GM21381 (cell line): ENCODE results near the gene TCF7L1.

ENCODE experiments used
- ATAC-seq: cut with Tn5 transposase; IDR thresholded peaks from one replicate; pipeline ENCODE4 v1.9.1; 2021; ENCODE audit warnings: mild to moderate bottlenecking, moderate library complexity; ENCODE audit not compliant: unreplicated experiment

The TCF7L1 gene

DNA sequence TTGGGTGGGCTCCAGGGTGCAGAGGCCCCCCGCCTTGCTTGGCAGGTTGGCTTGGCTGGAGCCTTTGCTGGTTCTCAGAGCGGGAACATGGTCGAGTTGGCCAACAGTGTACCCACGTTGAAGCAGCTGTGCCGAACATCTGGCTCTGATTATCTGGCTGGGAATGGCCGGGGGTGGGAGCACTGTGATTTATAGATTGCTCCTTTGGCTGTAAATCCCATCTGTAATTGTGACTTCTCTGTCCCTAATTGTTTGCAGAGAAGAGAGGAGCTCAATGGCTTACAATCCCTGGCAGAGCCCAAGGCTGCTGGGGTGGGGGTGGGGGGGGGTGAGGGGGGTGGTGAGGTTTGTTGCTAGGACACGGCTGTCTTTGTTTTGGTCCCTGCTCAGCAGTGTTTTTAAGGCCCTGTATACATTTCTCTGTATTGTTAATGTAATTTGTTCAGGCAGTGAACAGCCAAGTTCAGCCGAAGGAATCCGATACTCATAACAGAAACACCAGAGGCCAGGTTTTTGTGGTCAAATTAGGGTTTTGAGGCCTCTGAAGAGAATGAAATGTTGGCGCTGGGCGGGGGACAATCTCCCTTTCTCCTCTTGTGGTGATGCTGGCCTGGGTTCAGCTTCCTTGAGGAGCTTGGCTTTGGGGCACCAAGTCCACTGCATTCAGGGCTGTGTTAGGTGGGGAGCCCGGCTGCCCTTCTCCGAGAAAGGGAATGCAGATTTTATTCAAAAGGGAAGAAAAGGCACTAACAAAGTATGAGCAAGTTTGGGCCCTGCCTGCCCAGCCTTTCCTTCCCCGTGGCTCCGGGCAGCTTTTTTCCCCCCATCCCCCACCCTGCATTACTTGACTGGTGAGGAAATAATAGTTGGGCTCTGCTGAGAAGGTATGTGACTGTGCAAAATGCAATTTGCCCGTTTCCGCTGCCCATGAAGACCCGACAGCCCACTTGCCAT, 82.5 kb downstream of the TCF7L1 start:
- ATAC-seq: no peak

DNA sequence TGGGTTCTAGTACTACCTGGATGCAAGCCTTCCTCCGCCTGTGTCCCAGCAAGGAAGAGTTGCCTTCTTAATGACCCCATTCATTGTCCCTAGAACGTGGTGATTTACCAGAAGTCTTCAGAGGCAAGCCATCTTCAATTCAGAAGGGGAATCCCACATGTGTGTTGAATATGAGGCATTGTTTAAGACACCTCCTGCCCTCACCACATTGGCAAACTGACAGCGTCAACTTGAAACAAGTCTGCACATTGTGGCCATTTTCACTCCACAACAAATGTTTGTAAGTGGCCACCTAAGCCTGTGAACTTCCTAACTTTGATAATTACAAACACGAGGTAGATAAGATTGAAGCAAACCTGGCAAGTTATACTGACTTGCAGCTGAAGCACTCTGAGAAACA, 83.7 kb downstream of the TCF7L1 start:
- no peak for ATAC-seq

DNA sequence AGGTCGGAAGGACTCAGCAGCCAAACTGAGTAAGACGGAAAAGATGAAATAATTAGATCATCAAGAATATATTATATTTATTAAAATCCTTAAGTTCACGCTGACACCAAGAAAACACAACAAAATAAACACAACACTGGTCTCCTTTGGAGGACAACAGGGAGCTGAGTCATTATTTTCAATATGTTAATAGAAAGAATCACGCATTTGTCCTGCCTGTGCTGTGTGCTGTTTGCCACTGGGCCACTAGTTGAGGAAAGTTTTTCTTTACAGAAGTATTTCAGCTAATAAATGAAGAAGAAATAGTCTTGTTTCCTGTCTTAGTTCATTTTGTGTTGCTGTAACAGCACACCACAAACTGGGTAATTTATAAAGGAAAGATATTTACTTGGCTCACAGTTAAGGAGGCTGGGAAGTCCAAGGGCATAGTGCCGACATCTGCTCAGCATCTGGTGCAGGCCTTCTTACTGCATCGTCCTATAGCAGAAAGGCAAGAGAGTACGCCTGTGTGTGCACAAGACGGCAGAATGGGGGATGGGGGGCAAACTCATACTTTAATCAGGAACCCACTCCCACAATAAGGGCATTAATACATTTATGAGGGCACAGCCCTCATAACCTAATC, 88.0 kb downstream of the TCF7L1 start:
- ATAC-seq: no peak

DNA sequence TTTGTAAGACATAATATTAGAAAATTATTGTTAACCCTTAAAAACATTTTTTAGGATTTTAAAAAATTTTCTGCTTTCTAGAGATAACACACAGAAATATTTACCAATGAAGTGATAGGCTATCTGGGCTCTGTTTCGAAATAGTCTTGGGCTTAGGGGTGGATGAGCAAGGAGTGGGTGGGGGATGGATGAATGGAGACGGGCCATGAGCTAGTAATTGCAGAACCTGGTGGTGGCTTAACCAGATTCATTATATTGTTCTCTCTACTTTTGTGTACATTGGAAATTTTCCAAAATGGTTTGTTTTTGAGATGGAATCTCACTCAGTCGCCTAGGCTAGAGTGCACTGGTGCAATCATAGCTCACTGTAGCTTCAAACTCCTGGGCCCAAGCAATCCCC, 89.6 kb downstream of the TCF7L1 start:
- no peak for ATAC-seq

DNA sequence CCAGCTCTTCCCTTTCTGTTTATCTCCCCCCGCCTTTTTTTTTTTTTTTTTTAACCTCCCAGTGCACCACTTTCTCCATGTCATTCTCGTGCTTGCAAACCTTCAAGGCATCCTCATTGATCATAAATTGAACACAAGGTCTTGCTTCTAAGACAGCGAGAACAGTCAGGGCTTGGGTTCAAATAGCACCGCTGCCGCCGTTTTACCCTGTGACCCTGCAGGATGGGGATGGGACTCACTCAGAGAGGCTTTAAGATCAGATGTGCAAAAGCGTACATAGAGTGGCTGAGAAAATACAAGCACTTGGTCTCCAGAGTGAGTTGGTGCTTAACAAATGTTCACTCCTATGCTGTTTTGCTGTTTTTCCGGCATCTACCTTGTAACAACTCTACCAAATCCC, 93.6 kb downstream of the TCF7L1 start:
- no peak for ATAC-seq

DNA sequence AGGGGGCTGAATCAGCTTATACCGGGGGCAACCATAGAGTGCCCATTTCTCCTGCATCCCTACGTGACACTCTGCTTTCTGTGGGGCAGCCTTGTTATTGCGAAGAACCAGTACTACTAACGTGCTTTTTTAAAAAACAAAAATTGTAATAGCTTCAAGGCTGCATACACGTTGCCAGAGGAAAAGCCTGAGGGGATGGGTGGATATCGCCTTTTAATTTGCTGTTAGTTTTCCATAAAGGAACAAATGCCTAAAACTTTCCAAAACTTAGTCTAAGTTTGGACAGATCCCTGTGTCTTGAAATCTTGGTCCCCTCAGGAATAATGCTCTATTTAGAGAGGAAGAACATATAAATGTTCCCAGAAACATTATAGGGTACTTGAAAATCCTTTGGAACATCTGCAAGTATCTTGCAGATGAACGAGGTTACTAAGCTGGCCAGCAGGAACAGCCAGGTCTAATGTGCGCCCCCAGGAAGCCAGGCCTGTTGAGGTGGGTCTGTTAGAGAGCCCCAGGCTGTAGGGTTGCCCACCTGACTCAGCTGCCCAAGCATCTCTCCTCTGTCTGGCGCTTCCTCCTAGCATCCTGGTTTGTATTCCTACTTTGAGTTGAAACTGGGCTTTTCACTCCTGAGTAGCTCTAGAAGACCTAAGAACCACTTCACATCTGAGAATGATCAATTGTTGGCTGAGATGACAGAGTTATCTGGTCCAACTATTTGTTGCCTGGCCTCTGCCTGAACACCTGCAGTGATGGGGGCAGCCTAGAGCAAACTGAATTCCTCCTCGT, 97.7 kb downstream of the TCF7L1 start:
- no peak for ATAC-seq

DNA sequence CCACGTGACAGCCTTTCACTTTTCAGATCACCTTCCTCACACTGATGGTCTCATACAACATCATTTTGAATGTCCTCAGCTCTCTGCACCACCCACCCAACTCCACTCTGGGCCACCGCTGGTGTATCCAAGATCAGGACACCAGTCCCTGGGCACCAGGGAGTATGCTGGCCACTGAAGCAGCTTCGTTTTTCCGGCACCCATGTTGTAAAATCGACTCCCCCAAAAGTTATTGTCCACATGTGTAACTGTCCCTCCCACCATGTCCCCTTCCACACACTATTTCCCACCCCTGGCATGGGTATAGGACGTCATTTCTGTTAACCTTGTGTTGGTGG, 98.2 kb downstream of the TCF7L1 start:
- ATAC-seq: no peak

DNA sequence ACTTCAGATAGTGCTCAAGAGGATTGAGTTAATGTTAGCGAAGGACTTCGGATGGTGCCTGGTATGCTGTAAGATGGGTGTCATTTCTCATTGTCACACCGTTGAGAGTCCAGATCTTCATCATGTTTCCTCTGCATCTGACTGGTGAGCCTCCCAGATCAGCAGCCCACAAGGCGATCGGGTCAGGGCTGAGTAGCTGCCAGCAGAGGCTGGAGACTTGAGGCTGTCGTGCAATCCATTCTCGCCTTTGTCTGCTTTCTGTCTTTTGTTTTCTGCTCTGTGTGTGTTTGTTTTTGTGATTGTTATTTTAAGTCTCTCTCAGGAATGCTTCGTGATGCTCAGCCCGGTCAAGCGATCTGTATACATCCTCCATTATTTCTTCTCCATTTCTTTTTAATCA, 98.8 kb downstream of the TCF7L1 start:
- no peak for ATAC-seq

DNA sequence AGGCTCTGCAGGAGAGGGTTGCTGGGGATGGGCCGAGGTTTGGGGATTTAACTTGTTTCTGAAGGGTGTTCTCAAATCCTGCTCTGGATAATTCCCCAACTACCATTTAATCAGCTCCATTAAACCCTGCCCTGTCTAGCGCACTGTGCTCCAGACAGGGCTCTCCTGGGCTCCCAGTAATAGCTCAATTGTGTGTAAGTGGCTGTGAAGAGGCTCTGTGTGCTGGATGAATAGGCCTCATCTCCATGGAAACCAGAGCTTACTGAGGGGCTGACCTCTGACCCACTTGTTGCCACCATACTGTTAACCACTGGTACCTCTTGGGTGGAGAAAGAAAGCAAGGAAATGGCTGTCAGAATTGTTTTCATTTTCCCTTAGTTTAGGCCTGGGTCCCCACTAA, 101.7 kb downstream of the TCF7L1 start:
- ATAC-seq: no peak

DNA sequence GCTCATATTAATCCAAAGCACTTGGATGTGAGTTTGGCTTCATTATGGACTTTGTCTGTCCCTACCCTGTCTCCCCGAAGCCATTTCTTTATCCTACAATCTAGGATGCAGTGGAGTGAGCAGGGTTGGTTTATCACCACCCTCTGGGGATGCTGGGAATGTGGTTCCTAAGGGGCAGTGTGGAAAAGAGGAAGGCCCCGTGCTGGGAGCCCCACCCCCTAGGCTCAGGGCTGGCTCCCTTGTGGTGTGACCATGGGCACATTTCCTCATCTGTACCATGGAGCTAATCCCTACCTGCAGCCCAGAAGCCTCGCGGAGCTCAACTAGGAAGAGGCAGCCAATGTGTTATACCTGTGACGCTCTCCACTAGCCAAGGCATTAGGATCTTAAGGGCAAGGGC, 102.1 kb downstream of the TCF7L1 start:
- ATAC-seq: no peak

DNA sequence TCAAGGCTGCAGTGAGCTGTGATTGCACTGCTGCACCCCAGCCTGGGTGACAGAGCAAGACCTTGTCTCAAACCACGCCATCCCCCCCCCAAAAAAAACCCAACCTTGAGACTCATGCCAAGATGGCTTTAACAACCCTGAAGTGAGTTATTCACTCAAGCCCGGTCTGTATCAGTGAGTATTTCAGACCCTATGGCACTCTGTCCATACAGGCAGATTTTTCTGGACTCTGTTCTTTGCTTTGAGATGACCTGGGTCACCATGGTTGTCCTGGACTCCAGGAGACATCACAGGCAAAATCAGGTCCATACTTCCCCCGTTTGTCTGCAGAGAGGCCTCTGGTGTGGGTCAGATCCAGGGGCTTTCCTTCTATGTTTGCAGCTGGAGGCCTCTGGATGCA, 102.9 kb downstream of the TCF7L1 start:
- no peak for ATAC-seq

DNA sequence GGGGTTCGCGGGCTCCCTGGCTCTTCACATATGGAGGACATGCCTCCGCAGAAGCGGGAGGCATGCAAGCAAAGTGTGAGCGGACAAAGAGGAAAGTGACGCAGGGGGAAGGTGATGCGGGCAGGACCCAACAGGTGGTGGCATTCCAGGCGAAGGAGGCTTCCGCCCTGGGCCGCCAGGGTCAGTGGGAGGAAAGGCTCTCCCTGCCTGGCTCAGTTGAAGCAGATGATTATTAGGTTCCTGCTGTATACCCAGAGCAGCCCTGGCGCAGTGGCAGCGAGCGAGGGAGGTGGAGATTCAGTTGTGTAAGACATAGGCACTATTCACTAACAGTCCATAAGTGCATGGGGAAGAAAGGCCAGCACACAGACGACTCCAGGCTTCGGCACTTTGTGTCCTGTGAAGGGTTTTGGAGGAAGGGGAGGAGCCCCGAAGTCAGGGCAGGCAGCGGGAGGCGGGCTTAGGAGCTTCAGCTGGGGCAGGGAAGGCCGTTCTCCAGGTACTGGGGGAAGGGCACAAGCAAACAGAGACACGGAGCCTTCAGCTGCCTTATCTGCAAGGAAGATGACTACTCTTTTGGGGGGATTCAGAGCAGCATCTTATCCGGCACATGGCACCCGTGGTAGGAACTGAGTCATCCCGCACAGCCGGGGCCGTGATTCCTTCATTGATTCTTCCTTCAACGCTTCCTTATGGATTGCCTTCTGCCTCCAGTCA, 104.8 kb downstream of the TCF7L1 start:
- no peak for ATAC-seq

DNA sequence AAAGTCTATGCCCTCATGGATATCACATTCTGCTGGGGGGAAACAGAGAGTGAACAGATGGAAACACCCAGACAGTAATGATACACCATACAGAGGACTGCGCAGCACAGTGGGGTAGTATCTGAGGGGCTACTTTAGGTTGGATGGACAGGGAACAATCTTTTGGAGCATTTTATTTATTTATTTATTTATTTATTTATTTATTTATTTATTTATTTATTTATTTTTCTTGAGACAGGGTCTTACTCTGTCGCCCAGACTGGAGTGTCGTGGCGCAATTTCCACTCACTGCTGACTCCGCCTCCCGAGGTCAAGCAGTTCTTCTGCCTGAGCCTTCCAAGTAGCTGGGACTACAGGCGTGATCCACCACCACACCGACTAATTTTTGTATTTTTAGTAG, 105.4 kb downstream of the TCF7L1 start:
- ATAC-seq: no peak

DNA sequence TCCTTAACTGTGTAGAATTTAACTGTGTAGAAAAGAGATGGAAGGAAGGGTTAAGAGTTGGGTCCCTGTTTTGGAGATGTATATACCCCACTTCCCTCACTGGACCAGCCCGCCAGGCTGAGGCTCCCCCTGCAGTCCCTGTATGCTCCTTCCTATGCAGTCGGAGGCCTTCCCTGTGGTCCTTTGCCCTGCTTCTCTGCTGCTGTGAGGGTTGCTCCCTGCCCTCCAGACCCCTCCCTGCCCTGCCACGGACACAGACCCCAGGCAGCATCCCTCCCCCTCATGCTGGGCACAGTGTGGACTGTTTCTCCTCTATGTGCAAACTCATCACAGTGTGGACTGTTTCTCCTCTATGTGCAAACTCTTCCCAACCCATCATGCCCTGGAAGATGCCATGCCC, 105.9 kb downstream of the TCF7L1 start:
- no peak for ATAC-seq

DNA sequence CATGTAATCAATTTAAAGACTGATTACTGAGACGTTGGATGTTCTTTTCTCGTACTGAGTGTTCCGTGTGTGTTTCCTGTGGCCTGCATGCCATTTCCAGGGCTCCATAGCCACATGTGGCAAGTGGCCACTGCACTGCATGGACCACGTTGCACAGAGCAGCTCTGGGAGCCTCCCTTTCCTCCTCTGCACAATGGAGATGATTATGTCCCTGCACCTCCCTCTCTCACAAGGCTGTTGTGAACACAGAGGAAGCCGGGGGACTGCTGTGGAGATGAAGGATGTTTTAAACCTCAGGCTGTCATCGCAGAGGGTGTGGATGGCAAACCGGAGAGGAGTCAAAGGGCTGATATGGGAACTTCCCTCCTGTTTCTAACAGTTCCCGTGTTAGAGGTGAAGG, 106.9 kb downstream of the TCF7L1 start:
- no peak for ATAC-seq

DNA sequence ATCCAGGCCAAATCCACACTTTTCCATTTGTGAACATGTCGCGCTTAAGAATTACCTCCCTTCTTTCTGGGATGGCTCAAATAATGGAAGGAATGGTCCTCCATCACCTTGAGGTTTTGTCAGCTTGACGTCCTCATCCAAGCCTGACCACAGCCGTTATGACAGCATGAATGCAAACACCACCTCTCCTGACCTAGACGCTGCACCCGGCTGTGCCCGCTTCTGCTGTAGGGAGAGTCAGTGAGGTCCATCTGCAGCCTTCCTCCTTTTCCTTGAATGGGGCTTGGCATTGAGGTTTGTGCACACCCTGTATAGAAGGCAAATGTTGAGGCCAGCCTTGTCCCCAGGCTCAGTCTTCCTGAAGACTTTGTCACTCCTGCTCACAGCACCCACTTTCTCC, 109.1 kb downstream of the TCF7L1 start:
- no peak for ATAC-seq

DNA sequence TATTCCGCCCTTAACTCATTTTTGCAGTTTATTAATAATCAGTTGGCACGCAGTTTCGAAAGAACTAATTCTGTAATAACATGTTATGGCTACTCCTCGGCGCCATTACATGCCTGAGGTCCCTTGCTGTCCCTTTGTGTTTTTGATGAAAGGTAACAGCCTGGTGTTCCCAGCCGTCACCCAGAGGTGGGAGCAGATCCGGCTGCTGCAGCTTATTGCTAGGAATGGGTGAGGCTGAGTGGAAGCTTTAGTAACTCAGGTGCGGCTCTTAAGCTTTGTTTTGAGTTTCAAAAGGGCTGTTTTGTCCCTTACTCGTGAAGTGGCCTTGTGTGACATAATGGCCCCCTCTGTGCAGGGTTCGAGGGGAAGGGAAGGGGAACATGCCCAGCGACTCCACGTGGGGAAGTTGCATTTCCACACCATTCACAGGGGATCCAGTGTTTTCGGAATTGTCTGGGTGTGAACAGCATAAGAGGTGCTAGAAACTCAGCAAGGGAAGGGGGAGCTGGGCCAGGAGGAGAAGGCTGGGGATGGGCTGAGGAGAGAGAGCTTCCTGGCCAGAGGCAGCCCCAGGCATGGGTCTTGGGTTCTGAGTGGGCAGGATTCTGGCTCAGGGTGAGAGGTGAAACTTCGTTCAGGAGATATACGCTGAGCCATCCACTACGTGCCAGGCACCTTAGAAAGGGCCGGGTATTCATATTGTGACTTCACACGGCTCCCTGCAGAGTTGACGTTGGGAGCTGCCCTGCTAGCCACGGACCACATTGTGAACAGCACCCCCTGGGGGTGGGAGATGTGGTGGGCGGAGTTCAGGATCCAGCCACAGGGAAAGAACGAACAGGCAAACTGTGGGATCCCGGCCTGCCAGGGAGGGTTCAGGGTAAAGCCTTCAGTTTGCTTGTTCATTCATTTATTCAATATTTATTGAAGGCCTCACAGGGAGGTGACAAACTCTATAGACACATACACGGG, 110.2 kb downstream of the TCF7L1 start:
- ATAC-seq: no peak

DNA sequence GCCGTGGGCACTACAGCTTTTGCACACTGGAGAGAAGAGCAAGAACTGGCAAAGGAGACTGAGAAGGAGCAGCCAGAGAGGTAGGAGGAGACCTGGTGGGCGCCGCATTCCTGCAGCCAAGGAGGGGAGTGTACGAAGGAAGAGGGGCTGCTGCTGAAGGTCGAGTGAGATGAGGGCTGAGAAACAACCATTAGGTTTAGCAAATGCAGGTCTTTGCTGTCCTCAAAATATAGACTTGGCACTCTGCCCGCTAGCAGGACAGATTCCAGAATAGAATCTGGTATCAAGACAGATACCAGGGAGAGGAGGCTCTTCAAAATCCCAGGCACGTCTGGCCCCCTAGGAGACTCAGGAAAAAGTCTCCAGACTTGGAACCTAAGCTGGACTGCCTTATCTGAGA, 111.6 kb downstream of the TCF7L1 start:
- ATAC-seq: no peak

DNA sequence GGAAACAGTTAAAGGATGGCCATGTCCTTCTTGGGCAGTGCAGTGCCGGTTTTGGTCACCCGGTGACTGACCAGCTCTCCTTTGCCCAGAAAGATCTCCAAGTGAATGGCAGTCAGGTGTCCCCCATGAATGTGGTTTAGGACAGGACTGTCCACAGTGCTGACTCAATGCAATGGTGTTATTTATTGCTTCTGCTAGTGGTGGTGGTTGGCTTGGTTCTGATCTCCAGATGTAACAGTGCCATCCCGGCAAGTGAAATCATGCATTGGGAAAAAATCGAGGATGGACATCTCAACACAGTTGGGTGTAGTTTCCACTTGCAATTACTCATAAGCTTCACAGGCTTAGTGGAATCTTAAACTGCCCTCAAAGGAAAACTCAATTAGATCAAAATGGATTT, 112.7 kb downstream of the TCF7L1 start:
- ATAC-seq: no peak

DNA sequence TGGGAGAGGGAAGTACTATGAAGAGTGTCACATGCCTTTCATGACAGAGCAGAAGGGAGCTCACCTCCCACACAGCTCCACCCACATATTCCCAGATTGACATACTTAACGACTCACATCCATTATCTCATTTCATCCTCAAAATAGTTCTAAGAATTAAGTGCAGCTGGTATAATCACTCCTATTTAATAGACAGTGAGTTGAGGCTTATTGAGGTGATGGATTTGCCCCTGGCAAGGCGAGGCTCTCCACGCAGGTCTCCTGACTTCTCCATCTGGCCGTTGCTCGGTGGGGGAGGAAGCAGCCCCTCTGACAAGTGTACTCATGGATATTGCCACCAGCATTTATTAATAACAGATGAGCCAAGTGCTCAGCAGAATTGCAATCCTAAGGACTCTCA, 113.2 kb downstream of the TCF7L1 start:
- no peak for ATAC-seq
